Activated CD4-positive, alpha-beta T cell treated with anti-CD3 and anti-CD28 coated beads, Interleukin-2, amount 50 U/mL, for 16 hours (primary cell): ENCODE data around the gene LAMC1.
A peak's percentile ranks its signal among the peaks of the same experiment; 100 is the strongest.

Experiments
- DNase-seq: peaks from one replicate; pipeline ENCODE4 v3.0.0-alpha.2; 2020

Gene LAMC1

DNA sequence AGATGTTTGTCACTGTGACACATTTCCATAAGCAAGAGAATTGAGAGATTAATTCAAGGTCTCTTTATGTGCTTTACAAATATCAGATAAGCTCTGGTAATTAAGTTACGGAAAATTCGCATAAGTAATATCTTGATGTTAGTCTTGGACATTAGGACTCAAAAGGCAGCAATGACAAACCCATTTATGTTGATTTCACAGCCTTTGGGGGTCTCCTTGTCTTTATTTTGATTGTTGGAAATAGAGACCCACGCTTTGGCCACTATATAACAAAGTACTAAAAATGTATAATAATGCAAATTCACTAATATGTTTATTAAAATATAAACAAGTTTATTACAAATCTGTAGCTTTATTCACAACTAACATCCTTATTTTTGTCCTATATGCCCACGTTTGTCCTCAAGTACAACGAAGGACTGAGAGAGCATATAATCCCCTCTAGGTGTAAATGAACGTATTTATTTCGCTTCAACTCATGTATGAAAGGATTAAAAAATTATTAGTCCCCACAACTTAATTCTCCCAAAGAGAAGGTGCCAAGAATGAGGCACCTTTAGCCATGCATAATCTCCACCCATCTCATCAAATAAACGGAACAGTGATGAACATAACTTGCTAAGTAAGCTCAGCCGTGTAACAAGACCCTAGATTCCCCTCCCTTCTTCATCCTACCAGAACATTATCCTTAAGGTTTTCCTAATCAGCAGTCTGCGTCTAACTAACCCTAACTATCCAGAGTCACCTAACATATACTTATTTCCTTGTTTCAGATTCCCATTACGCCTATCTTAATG, 1.6 kb upstream of the LAMC1 start:
- DNase-seq = no peak

DNA sequence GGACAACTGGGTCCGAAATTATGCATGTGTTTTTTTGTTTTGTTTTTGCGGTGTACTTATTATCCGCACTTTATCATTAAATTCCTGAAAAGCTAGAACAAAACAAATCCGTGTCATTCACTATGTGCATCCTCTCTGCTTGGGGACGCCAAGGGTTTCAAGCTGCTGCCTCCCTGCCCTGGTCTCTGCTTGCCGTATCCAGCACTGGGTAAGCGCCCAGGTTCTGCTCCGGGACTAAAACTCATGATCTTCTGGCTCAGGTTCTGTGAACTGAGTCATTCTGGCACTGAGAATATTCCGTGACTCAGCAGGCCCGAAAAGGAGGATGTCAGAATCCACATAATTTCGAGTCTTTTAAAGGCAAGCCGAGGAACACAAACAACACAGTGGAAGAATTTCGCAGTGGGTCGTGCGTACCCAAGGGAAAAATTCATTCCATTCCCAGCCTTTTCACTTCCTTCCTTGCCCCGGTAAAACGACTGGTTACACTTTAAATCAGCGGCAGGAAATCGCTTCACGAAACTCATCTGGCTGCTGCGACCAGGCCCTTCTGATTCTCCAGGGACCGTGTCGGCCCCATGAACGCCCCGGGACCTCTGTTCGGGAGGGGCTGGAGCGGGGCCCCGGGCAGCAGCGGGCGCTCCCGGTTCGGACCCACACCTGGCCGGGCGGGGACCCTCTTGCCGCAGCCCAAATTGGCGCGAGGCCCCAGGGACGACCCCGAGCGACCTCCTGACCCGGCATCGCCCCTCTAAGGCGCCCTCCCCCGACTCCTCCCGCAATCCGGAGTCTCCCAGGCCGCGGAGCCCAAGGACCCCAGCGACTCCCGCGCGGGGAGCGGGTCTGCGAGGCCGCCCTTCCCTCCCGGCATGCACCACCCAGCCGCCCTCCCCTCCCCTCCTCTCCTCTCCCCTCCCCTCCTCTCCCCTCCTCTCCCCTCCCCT, 746 bp upstream of the LAMC1 start:
- peak; percentile 62 for DNase-seq

DNA sequence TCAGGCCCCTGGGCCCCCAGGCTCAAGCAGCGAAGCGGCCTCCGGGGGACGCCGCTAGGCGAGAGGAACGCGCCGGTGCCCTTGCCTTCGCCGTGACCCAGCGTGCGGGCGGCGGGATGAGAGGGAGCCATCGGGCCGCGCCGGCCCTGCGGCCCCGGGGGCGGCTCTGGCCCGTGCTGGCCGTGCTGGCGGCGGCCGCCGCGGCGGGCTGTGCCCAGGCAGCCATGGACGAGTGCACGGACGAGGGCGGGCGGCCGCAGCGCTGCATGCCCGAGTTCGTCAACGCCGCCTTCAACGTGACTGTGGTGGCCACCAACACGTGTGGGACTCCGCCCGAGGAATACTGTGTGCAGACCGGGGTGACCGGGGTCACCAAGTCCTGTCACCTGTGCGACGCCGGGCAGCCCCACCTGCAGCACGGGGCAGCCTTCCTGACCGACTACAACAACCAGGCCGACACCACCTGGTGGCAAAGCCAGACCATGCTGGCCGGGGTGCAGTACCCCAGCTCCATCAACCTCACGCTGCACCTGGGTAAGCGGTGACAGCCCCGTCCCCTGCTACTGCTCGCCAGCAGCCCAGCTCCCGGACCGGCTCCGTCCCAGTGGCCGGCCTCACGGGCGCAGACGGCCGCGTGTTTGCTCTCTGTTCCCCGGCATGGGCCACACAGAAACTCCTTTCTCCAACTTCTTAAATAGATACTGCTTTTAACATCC, 539 bp downstream of the LAMC1 start:
- peak; percentile 45 for DNase-seq

DNA sequence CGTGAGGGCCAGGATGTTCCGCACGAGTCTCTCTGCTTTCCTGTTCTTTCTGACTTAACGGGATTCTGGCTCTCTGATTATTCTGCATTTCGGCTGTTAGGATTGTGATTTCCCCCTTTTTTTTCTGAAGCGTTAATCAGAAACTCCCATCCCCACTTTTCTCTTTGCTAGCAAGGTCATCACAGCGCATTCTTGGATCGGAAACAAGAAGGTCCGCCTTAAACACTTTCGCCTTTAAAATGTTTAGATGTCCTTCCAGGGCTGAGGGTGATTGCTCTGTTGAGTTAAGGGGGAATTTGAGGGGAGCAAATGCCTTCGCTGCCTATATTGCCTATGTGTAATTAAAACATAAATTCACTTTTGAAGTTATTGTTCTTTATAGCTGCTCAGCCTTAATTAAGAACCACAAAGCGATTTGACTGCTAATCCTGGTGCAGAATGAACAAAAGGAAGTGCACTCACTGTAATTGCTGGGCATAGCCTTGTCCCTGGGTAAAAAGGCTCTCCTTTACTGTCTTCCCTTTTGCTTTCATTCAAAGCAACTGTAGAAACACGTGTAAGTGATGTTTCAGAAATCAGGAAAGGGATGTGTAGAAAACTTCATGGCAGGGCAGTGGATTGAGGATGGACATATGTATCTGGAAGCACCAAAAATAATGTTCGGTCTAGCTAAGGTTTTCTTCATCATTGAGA, 1.2 kb downstream of the LAMC1 start:
- no peak for DNase-seq

DNA sequence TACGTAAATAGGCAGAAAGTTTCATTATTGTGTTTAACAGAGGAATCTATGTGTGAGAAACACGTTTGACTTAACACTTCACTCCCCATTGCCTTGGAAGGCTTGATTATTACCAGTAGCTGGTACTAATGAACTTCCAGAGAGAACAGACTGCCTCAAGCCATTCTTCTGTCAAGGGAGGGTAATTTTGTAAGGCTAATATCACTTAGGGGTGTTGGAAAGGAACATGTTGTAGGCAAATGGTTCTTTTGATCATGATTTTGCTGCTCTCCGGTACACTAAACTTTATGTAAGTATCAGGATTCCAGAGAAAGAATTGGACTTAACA, 1.8 kb downstream of the LAMC1 start:
- no peak for DNase-seq

DNA sequence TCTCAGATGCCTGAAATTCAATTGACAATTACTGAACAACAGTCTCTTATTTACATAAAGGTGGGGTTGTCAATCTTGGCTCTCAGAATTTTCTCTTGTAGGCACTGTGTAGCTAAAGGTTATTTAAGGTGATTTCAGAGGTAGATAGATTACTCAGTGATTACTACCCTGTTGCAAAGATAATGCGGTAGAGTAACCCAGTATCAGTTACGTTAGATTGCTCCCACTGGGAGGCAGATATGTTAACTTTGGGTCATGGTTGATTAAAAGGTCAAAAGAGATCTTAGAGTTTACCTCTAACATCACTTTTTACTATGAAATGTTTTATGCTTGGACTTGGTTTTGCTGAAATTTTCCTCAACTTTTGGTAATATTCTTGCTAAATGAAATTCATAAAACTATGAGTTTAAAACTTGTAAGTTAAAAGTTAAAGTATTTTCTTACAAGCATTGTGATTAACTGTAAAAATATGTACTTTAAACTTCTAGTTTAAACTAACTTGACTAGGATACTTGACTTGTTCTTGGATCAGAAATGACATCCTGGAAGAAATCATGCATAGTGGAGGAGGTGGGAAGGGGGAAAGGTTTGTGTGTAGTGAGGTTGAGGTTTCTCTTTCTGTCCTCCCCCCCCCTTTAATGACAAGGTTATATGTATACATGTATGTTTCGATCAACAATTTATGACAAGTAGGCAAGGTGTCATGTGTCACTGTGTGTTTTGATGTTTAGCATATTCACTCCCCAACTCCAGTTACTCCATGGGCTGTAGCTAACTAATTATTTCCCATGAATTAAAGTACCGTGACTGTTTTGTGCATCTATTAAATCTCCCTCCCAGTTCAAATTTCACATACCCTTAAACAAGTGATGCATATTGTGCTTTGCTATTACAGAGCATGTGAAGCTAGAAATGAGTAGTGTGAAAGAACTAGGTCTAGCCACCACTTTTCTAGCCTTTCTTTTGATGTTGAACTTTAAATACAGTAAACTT, 2.9 kb downstream of the LAMC1 start:
- DNase-seq = no peak

DNA sequence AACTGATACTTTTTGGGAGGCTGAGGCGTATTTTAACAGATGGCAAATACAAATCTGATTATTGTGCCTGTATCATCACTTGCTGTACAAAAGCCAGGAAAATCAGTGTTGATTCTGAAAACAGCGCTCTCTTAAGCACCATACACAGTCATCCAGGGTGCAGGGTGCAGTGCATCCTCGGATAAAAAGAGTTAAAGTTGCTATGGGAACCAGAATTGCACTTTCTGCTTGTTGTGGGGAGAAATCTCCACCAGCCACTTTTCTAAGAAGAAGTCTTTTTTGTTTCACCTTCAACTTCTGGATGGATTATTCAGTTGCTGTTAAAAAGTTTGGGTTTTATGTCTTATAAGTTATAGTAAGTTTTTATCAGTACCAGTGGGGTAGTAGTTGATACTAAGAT, 3.8 kb downstream of the LAMC1 start:
- no peak for DNase-seq

DNA sequence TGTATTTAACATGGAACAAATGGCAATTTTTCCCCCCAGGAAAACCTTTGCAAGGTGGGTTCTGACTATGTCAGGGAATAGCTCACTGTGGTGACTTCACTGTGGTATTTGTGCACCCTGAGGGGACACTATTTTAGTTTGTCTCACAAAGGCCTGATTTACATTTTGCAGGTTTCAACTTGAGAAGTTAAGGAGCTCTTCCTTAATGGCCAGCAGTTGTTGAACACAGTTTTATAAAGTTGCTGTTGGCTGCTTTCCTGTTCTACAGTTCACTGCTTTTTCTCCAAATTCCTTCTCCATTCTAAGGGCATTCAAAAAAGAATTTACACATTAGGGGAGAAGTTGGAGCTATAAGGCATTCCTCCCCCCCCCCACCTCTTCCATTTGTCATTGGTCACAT, 4.6 kb downstream of the LAMC1 start:
- DNase-seq = no peak

DNA sequence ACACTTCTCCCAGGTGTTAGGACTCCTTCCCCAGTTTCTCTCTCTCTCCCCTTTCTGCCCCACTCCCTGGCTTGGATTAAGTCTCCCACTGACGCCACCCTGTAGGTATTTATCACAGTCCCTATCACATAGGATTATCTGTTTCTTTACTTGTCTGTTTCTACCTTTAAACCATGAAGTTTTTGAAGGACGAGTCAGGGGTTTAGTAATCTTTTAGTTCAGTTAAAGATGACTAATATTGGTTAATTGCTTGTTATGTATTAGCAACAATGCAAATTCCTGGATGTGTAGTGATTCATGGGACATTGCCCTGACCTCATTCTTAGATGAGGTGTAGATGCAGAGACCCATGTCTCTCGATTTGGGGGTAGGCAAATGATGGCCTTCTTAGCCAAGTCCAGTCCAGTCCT, 6.4 kb downstream of the LAMC1 start:
- no peak for DNase-seq

DNA sequence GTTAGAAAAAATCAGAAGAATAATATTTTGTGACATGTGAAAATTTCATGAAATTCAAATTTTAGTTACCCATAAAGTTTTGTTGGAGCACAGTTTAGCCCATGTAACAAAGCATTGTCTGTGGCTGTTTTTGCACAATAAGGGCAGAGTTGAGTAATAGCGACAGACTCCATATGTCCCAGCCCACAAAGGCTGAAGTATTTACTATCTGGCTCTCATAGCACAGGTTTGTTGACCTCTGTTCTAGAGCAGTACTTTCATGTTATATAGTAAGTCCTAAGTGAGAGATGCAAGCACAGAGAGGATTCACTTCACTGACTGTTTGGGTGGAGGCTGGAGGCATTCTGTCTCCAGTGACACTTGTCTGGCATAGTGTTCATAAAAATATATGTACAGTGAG, 6.8 kb downstream of the LAMC1 start:
- DNase-seq = no peak

DNA sequence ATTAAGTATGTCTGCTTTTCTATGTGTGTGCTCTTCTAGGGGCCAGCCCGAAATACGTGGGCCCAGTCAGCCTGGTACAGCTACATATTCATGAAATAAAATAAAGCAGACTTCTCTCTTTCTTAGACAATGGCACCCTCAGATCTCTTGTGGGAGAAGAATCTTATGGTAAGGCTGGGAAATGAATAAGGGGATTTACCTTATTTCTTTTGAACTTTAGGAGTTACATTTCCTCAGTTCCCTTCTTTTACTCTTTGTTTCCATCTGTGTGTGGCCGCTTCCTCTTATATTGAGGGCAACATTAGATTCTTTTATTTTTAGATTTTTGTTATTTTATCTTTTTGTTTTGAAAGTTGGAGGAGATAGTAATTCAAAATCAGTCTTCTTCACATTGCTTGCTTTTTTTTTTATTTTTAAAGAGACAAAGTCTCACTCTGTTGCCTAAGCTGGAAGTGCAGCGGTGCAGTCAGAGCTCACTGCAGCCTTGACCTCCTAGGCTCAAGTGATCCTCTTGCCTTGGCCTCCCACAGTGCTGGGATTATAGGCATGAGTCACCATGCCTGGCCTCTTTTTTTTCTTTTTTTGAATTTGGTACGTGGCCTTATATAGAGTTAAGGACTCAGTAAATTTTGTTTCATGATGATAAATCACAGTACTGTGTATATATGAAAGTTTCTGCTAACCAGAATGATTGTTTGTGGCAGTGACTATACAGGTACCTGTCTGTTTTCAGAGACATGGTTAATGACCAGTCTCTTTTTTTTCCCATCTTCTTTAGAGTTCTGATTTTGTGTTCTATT, 9.1 kb downstream of the LAMC1 start:
- no peak for DNase-seq

DNA sequence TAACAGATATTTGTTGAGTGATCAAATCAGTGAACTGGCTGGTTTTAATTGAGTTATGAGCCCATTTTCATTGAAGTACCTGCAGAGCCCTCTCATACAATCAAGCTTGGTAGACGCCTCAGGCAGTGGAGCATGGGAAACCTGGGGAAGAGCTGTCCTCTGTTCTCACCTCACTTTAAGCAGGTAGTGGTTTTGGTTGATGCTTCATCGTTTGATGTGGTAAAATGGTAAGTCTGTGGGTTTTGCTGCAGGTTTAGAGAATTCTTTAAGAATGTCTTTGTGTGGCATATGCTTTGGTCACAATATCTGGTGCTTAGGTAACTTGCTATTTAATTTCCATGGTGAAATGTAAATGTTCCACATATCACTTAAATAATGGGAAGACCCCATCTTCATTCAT, 10.0 kb downstream of the LAMC1 start:
- peak; percentile 8 for DNase-seq

DNA sequence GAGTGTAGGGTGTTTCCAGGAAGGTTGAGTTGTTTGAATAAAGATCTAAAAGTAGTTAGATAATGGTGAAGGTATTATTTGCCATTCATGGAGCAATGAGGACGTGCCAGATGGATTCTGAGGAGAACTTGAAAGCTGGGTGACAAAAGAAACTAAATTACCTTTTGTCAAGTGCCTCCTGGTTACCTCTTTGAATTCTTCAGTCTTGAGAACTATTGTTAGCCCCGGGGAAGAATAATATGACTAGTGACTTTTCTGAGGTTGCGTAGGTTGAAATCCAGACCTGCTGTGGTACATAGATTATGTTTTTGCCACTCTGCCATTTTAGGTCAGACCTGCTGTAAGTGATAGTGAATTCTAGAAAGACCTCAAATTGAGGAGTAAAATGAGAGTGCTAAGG, 11.5 kb downstream of the LAMC1 start:
- DNase-seq = no peak

DNA sequence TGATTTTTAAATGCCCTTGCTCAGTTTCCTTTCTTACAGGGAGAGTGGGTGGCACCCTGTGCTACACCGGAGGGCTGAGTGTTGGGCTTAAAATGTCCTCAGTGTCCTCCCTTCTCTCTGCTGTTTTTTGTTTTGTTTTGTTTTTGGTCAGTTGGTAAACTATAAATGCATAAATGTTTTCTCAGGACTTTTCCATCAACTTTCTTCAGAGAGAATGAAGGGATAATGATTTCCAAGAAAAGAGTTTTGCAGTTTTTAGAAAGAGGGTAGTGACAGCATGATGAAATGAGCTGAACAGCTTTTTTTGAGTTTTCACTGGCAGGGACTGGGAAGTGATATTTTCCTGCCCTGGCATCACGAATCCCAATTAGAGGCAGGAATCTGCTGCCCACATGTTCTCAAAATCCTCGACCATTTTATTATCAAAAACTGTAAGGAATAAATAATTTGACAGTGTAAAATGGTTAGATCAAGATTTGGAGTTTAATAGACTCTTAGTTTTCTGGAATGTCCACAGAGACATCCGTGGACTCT, 15.2 kb downstream of the LAMC1 start:
- no peak for DNase-seq

DNA sequence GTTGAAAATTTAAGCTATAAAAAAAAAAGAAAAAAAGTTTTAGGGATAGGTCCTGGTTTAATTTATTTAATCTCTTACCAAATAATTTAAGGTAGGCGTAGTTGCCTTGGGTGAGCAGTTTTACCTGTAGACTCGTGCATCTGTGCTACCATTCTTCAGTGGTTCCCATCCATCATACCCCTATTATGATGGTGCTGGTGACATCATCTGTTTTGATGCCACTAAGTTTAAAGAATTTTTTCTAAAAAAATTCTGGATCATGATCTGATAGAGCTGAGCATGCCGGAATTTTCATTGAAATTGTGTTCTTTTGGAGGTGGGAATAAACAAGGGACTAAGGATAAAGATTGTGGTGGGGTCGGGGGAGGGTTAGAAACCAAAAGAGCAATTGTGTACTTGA, 15.7 kb downstream of the LAMC1 start:
- DNase-seq = no peak

DNA sequence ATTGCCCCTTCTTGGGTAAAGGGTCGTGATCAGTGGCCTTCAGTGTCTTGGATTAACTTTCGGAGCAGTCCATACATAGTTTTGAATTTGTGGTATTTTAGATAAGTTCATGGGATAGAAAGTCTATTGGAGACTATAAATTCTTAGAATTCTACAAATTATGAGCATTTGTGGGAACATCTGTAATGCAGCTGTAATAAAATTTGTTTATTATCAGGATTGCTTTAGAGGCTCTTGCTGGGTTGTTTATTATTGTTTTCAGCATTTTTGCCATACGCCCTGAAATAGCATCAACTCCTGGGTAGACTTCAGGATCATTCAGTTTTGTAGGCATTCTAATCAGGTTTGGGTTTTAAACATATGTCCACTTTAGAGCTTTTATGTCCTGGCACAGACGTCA, 16.1 kb downstream of the LAMC1 start:
- no peak for DNase-seq

DNA sequence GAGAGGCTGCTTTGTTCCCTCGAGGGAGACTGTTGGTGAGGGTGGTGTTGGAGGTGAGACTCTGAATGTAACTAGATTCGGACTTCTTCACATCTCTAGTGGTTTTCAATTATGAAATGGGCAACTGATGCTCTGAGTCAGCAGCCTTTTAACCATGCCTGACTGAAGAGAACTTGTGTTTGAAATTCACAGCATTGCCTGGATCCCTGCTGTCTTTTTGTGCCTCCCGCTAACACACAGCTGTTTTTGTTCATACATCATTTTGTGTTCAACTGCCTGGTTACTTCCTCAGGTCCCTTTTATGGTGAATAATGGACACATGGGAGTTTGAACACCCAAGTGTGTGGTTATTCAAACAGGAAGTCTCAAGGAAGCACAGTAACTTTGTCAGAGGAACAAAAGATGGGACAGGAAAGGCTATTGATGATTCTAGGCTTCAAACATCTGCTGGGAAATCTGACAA, 16.8 kb downstream of the LAMC1 start:
- DNase-seq = no peak

DNA sequence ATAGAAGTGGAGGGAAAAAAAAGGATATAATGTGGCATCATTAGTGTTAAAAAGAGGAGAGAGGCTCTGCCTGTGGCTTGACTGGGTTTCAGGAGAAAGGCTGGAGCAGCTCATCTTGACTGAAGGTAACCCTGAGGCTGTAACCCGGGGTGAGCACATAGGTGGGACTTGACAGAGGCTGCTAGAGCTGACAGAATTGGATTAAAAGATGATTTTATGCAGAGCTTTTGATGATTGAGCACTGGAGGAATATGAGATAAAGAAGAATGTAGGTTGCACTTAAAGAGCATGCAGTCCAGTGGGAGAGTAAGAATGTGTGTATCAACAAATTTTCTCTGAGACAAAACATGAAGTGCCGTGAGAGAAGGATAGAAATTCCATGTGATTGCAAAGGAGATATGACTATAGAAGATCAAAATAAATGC, 17.3 kb downstream of the LAMC1 start:
- DNase-seq = no peak

DNA sequence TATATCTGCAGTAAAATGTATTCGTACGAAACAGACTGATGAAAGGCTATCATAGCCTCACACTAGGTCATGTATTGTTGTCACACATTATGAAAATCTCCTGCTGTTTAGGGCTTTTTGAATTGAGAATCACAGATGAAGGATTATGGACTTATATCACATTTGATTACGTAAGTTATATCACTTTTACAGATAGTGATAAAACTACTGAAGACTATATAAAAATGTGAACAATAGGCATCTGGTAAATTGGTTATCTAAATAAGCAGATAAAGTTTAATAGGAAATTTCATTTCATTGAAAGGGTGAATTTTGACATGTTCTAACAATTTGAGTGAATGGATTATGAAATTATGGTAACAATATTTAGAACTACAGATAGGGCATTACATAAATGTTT, 20.0 kb downstream of the LAMC1 start:
- no peak for DNase-seq
